T-helper 9 cell (primary cell): ENCODE data around the gene LRG1.
"Not testable (repeated sequence)": the region's sequence is repeated elsewhere in the genome, so short reads cannot be mapped to it uniquely, and the experiment has no call there.

Experiments
- DNase-seq: peaks from one replicate; pipeline ENCODE4 v3.0.0-alpha.2; 2020

The LRG1 gene

GRCh38 chr19:4575267-4576015 lies 35.6 kb upstream of the LRG1 start:
- DNase-seq: no peak

DNA sequence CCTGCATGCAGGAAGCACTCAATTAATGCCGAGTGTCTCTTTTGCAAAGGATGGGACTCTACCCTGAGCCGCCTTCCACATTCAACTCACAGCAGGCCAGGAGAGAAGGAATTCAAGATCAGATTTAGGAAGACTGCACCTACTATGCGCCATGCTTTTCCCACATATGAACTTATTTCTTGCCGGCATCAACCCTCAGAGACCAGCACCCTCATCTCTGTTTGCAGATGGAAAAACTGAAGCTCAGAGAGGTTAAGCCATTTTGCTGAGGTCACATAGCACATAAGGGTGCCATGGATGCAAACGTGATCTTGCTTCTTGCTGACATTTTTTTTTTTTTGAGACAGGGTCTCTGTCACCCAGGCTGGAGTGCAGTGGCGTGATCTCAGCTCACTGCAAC lies 33.8 kb upstream of the LRG1 start:
- no peak for DNase-seq

DNA sequence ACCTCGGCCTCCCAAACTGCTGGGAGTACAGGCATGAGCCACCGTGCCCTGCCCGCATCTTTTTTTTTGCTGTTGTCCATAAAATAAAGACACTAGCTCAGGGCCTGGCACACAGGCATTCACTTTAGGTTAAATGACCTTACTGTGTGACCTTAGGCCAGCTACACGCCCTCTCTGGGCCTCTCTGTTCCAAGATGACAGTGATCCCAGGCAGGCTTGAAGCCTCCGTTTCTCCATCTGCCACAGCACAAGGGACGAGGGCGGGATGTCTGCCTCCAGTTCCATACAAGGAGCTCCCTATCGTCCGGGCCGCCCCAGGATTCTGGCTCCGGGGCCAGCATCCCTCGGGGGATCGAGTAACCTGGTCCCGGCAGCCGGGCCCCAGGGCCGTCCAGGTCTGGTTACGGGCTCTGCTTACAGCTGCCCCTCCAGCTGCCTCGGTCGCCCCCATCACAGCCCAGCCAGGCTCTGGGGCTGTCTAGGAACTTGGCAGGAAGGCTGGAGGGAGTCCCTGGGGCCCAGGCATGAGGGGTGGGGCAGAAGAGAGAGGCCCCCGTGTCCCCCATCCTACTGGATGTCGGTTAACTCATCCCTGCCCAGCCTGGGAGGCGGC lies 31.6 kb upstream of the LRG1 start:
- DNase-seq: no peak

DNA sequence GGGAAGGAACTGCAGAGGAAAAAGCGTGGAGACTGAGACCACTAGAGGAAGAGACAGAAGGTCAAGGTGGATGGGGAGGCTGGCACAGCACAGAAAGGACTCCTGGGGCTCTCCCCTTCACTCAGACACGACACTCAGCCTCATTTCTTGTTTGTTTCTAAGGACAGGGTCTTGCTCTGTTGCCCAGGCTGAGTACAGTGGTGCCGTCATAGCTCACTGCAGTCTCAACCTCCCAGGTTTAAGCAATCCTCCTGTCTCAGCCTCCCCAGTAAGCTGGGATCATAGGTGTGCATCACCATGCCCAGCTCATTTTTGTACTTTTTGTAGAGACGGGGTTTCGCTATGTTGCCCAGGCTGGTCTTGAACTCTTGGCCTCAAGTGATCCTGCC lies 31.1 kb upstream of the LRG1 start:
- DNase-seq: no peak

- DNase-seq: no peak
Observed at GRCh38 chr19:4570402-4570801, 30.6 kb upstream of the LRG1 start.

DNA sequence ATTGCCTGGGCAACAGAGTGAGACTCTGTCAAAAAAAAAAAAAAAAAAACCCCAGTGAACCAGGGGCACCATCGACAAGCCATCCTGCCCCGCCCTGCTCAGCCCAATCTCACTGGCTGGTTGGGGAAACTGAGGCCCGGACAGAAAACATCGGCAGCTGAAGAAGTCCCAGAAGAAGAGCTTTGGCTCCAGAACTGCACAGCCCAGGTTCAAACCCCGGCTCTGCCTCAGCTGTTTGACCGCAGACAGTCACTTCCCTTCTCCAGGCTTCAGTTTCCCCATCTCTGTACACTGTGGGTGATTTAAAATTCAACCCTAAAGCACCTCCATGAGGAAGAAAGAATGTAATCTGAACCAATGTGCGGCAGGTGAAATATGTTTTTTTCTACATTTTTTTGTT lies 29.1 kb upstream of the LRG1 start:
- DNase-seq: no peak

DNA sequence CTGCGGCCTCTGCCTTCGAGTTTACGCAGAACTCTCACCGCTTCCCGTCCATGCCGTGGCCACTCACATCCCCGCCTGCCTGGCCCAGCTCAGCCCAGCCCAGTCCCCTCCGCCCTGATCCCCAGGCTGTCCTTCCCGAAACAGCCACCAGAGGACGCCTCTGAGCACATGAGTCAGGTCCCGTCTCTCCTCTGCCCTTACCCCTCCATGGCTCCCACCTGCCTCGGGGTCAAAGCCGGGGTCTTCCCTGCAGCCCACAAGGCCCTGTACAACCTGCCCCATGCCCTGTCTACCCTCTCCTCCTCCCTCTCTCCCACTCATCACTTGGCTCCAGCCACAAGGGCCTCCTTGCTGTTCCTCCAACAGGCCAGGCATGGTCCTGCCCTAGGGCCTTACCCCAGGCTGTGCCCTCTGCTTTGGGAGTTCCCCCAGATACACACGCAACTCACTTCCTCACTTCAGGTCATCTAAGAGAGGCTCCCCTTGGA lies 27.8 kb upstream of the LRG1 start:
- DNase-seq: peak; percentile 64

DNA sequence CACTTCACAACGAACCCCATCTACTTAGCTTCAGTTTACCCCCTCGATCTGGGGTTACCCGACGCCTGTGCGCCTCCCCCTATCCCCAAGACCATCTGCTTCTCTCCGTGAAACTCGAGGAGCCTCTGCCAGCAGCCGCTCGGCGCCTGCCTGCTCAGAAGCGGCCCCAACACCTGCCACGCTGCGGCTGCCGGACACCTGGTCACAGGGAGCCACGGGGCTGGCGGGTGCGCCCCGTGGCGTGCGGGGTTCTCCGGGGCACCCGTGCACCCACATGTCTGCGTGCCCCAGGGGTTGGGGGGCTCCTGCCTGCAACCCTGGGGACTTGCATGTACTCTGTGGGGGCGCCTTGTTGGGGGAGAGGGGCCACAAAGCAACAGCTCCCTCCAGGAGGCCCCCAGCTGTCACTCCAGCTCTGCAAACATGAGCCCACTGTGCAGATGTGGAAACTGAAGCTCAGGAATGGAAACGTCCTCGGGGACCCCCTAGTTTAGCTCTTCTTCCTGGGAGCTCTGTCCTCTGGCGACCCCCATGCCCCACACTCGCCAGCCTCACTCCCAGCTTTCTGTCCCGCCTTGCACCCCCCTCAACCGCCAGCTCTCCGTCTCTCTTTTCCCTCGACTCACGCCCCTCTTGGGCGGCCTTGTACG lies 26.7 kb upstream of the LRG1 start:
- DNase-seq: no peak

GRCh38 chr19:4563562-4563961 lies 23.7 kb upstream of the LRG1 start:
- DNase-seq: not testable (repeated sequence)

- DNase-seq: not testable (repeated sequence)
Observed at GRCh38 chr19:4562085-4562484, 22.2 kb upstream of the LRG1 start.

- no peak for DNase-seq
Observed at GRCh38 chr19:4559569-4559968, 19.7 kb upstream of the LRG1 start, which contains the start of gene SEMA6B. SEMA6B (minus strand) TSS chr19:4559684; CDS start chr19:4558457, 1,227 bp downstream.

DNA sequence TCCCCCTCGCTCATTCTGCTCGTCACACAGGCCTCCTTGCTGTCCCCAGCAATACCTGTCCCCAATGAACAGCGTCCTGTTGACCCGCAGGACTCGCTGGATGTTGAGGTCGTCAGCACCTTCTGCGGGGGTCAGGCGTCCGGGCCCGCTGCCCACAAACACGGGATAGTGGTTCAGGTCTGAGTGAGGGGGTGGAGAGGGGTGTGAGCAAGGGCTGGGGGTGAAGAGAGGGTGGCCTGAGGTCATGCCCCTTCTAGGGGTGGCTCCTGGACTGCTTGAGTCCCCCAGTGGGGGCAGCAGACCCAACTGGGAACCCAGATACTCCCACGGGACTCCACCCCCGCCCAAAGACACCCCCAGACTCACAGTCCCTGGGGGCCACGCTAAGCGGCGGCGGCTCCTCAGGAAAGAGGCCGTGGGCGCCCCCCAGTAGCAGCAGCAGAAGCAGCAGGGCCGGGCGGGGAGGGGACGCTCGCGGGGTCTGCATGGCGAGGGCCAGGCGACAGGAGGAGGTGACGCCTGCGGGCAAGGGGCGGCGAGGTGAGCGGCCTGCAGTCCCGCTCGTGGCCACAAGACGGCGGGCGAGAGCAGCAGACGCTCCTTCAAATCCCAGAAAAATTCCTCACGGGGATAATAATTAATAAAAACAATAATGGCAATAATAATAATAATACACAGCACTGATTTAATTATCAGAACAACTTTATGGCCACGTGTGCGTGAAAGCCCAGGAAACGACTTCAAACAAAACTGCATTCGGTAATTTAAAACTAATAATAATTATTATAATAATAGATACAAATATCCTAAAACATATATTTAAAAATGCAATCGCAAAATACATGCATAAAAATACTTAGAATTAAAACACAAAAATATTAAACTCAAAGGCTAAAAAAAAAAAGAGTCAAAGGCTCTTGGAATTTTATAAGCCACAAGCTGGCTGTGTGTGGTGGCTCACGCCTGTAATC lies 18.4 kb upstream of the LRG1 start:
- peak; percentile 34 for DNase-seq

DNA sequence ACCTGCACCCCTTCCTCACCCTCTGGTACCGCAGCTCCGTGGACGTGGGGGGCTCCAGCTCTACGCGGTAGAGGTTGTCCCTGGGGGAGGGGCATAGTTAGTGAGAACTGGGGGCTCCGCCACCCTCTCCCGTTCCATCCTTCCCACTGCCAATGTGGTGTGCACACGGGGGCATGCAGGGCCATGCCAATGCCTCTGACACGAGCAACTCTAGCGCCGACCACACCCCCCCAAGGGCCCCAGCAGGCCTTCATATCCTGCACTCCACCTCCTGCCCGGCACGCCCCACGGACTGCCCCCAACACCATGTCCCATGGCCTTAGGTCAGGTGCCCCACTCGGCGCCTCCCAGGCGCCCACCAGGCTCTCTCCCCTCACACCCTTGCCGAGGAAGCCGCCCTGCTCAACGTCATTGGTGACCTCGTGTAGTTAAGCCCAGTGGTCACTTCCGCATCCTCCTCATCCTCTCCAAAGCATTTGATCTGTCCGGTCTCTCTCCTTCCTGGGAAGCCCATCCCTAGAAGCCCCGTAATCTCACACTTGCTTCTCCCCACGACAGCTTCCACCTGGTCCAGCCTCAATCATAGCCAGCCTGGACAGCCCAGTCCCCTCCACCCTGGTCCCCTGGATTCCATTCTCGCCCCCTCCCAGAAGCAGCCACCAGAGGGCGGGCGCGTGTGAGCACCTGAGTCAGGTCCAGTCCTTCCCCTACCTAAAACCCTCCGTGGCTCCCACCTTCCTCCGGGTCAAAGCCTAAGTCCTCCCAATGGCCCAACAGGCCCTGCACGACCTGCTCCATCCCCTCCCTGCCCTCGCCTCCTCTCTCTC lies 17.5 kb upstream of the LRG1 start:
- no peak for DNase-seq

GRCh38 chr19:4556597-4557127 lies 16.8 kb upstream of the LRG1 start:
- no peak for DNase-seq

- no peak for DNase-seq
Observed at GRCh38 chr19:4555657-4556561, 16.1 kb upstream of the LRG1 start.

- no peak for DNase-seq
Observed at GRCh38 chr19:4554717-4555116, 14.9 kb upstream of the LRG1 start.

- no peak for DNase-seq
Observed at GRCh38 chr19:4553775-4554174, 13.9 kb upstream of the LRG1 start.

DNA sequence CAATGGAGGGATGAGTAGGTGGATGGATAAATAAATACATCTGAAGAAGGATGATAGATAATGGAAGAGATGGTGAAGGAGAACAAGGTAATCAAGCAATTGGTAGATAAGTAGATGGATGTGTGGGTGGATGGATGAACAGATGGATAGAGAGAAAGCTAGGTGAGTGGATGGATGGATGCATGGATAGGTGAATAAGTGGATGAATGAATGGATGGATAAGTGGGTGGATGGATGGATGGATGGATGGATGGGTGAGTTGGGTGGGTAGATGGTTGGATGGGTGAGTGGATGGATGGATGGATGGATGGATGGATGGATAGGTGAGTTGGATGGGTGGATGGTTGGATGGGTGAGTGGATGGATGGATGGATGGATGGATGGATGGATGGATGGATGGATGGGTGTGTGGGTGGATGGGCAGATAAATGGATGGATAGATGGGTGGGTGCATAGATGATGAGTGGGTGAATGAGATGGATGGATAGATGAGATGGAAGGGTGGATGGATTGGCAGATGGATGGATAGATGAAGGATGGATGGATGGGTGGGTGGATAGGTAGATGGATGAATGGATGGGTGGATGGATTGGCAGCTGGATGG lies 13.4 kb upstream of the LRG1 start:
- DNase-seq: no peak

DNA sequence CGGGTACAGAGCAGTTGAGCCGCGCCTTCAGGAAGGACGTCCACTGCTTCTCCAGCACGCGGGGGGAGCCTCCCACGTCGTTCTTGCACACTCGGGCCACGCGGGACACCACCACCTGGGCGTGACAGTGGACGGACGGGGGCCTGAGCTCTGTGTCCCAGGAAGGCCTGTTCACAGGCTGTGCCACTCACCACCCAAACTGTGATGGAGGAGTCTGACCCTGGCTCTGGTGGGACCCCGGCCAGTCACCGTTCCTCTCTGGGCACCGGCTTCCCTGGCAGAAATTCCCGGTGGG lies 12.6 kb upstream of the LRG1 start:
- no peak for DNase-seq

DNA sequence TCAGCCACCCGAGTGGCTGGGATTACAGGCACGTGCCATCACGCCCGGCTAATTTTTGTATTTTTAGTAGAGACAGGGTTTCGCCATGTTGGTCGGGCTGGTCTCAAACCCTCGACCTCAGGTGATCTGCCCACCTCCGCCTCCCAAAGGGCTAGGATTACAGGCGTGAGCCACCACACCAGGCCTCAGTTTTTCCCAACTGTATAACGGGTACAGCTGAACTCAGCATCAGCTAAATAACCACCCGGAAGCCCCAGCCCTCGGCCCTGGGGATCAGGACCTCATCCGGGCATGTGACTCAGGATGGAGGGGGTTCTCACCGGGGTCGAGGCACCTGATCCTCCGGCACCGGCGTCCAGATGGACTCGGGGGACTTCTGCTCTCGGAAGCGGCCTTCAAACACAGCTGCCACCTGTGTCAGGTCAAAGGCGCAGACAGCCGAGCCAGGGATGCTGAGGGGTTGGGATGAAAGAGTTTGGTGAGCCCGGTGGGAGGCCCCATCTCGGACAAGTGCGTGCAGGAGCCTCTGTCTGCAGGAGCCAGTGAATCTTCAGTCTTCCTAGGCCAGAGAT lies 10.7 kb upstream of the LRG1 start:
- no peak for DNase-seq
